CD4-positive, alpha-beta memory T cell (primary cell): ENCODE results near the gene APOL3. TPM values are rescaled to one million over a fixed set of nuclear protein-coding genes. Genes with fewer than 3 reads are reported as not detected.
A peak's percentile ranks its signal among the peaks of the same experiment; 100 is the strongest.
"Not testable (repeated sequence)": the region's sequence is repeated elsewhere in the genome, so short reads cannot be mapped to it uniquely, and the experiment has no call there.

Experiments
- CTCF ChIA-PET: fragments of 350-600 bp; sonication (Branson Sonifier 250); formaldehyde crosslinking; loops from one replicate; lab custom pipeline; 2021; ENCODE audit warnings: inconsistent platforms; ENCODE audit not compliant: partially characterized antibody; lab: Charles Lee
- POLR2A ChIA-PET: fragments of 350-600 bp; sonication (Branson Sonifier 250); formaldehyde crosslinking; loops from one replicate; lab custom pipeline; 2021; ENCODE audit not compliant: partially characterized antibody; lab: Charles Lee
- DNase-seq, 5 donors: peaks; one replicate each; pipeline versions ENCODE4 v3.0.0 to v3.0.0-alpha.2; 2020 to 2022; ENCODE audit warnings: mixed read lengths in 1 of 5
- H3K27ac ChIP-seq: one replicate; pipeline ENCODE4 v1.7.0; 2013; ENCODE audit warnings: low read depth, low read length
- H3K27me3 ChIP-seq: 2 replicates; pipeline ENCODE4 v1.7.0; 2013; ENCODE audit warnings: mild to moderate bottlenecking, low read length, moderate library complexity; ENCODE audit not compliant: insufficient read depth
- H3K36me3 ChIP-seq: 2 replicates; pipeline ENCODE4 v1.7.0; 2013; ENCODE audit warnings: mild to moderate bottlenecking, low read length, moderate library complexity; ENCODE audit not compliant: insufficient read depth
- H3K4me1 ChIP-seq: 2 replicates; pipeline ENCODE4 v1.7.0; 2013; ENCODE audit warnings: mild to moderate bottlenecking, low read length, moderate library complexity; ENCODE audit not compliant: insufficient read depth
- H3K4me3 ChIP-seq, 2 donors: one replicate each; pipeline ENCODE4 v1.7.0; 2013; ENCODE audit warnings: low read length in 2 of 2, mild to moderate bottlenecking in 1 of 2
- H3K9me3 ChIP-seq, 2 donors: one replicate each; pipeline ENCODE4 v1.7.0; 2013; ENCODE audit warnings: low read length in 2 of 2, control low read depth in 1 of 2; ENCODE audit not compliant: control insufficient read depth in 1 of 2
- H3K27ac Mint-ChIP-seq, 7 donors: one replicate each; pipeline ENCODE4 v1.8.0; 2020 to 2021; ENCODE audit warnings: mixed read lengths in 7 of 7, mild to moderate bottlenecking in 6 of 7, inconsistent platforms in 3 of 7, moderate library complexity in 3 of 7
- H3K27me3 Mint-ChIP-seq, 2 donors: one replicate each; pipeline ENCODE4 v1.8.0; 2020 to 2021; ENCODE audit warnings: mixed read lengths in 2 of 2
- H3K36me3 Mint-ChIP-seq, 2 donors: one replicate each; pipeline ENCODE4 v1.8.0; 2020 to 2021; ENCODE audit warnings: mixed read lengths in 2 of 2, inconsistent platforms in 1 of 2, mild to moderate bottlenecking in 1 of 2
- H3K4me1 Mint-ChIP-seq, 4 donors: one replicate each; pipeline ENCODE4 v1.8.0; 2020 to 2021; ENCODE audit warnings: mixed read lengths in 4 of 4, mild to moderate bottlenecking in 1 of 4
- H3K4me3 Mint-ChIP-seq, 8 donors: one replicate each; pipeline ENCODE4 v1.8.0; 2020 to 2021; ENCODE audit warnings: mixed read lengths in 8 of 8, mild to moderate bottlenecking in 7 of 8, moderate library complexity in 6 of 8, inconsistent platforms in 3 of 8
- H3K9me3 Mint-ChIP-seq, 8 donors: one replicate each; pipeline ENCODE4 v1.8.0; 2020 to 2021; ENCODE audit warnings: mixed read lengths in 8 of 8, mild to moderate bottlenecking in 5 of 8, inconsistent platforms in 3 of 8, moderate library complexity in 1 of 8
- intact Hi-C: fragments of 100-400 bp; cut with micrococcal nuclease; formaldehyde crosslinking; loops from one replicate; pipeline ENCODE4 v1.15.1; 2023
- polyA plus RNA-seq, 2 donors: library from polyadenylated mRNA; unstranded; fragments of 300-500 nt; fragmentation: Illumina TruSeq; gene quantifications; one replicate each; pipeline ENCODE4 v1.2.3, GENCODE V29; 2021
- total RNA-seq, 2 experiments: library from RNA; stranded (reverse); gene quantifications; one replicate each; pipeline ENCODE4 v1.2.3, GENCODE V29; 2021

The APOL3 gene
- total and polyA plus RNA-seq, 4 experiments from 2014 or later: 47.4 to 229 (median 161) TPM

- DNase-seq: no peak
- Histone ChIP-seq H3K36me3 (peaks cover 40% of the 10 kb centered on the region), H3K4me3 (no peak overlapping the region), H3K9me3 (no peaks in the 10 kb centered on the region), H3K4me1 (peaks cover 92% of the 10 kb centered on the region), H3K27ac (peak overlapping the region; percentile 95), H3K27me3 (no peaks in the 10 kb centered on the region)
- Mint-ChIP-seq H3K4me3 (peak overlapping the region in 7 of 8 donors; percentile 71 to 99 (median 92)), H3K27me3 (no peaks in the 10 kb centered on the region), H3K27ac (peak overlapping the region; percentile 90 to 98 (median 93)), H3K9me3 (peaks cover 0 to 4% (median 0%) of the 10 kb centered on the region in 8 donors), H3K4me1 (peaks cover 74 to 98% (median 86%) of the 10 kb centered on the region in 4 donors), H3K36me3 (peaks cover 61 to 88% of the 10 kb centered on the region in 2 donors)
- CTCF ChIA-PET: interaction anchor here (1.0 to 4.0 kb wide), 2 partner anchors 25 to 89 kb away, joined by 3 to 23 read pairs; no protein-coding TSS in a partner anchor
- intact Hi-C loops: no loop called here
- POLR2A ChIA-PET: interaction anchor here (0.7 to 2.2 kb wide), 2 partner anchors 15 to 24 kb away, joined by 3 to 5 read pairs; no protein-coding TSS in a partner anchor
Measured at GRCh38 chr22:36154423-36154945, 6.1 kb downstream of the APOL3 start.

GRCh38 chr22:36153501-36154422, 6.8 kb downstream of the APOL3 start:
- CTCF ChIA-PET: interaction anchor here (1.0 to 4.0 kb wide), 5 partner anchors 10 to 88 kb away, joined by 3 to 23 read pairs (median 3); no protein-coding TSS in a partner anchor
- POLR2A ChIA-PET: interaction anchor here (0.7 to 2.2 kb wide), 6 partner anchors 8 to 26 kb away, joined by 3 to 8 read pairs (median 4); no protein-coding TSS in a partner anchor

GRCh38 chr22:36152821-36153220, 7.7 kb downstream of the APOL3 start:
- H3K9me3 ChIP-seq, H3K4me3 ChIP-seq, H3K9me3 Mint-ChIP-seq, H3K27me3 Mint-ChIP-seq, DNase-seq, intact Hi-C loops, H3K27me3 ChIP-seq: not testable (repeated sequence)
- ChIA-PET POLR2A (interaction anchor here (1.0 to 2.2 kb wide), 6 partner anchors 9 to 27 kb away, joined by 3 to 8 read pairs (median 4); no protein-coding TSS in a partner anchor), CTCF (interaction anchor here (0.9 to 4.0 kb wide), 6 partner anchors 10 to 87 kb away, joined by 3 to 23 read pairs (median 4); no protein-coding TSS in a partner anchor)
- Mint-ChIP-seq H3K27ac (peak overlapping the region; percentile 43 to 98 (median 91)), H3K36me3 (peaks cover 71 to 90% of the 10 kb centered on the region in 2 donors), H3K4me1 (peaks cover 67 to 98% (median 82%) of the 10 kb centered on the region in 4 donors), H3K4me3 (peak overlapping the region in 5 of 8 donors; percentile 8 to 55 (median 39))
- peak overlapping the region; percentile 15 for H3K27ac ChIP-seq
- peaks cover 57% of the 10 kb centered on the region for H3K36me3 ChIP-seq
- H3K4me1 ChIP-seq: peaks cover 86% of the 10 kb centered on the region

More at GRCh38 chr22:36153501-36154422, 6.8 kb downstream of the APOL3 start:
- peak overlapping the region; percentile 95 for H3K27ac ChIP-seq
- no peaks in the 10 kb centered on the region for H3K9me3 ChIP-seq
- peak overlapping the region; percentile 90 to 98 (median 92) for H3K27ac Mint-ChIP-seq
- H3K4me1 ChIP-seq: peaks cover 94% of the 10 kb centered on the region
- H3K27me3 ChIP-seq: no peaks in the 10 kb centered on the region
- peaks cover 47% of the 10 kb centered on the region for H3K36me3 ChIP-seq
- no peaks in the 10 kb centered on the region for H3K27me3 Mint-ChIP-seq
- no peak overlapping the region for H3K4me3 ChIP-seq
- H3K4me1 Mint-ChIP-seq: peaks cover 70 to 97% (median 82%) of the 10 kb centered on the region in 4 donors
- peaks cover 64 to 88% of the 10 kb centered on the region in 2 donors for H3K36me3 Mint-ChIP-seq
- intact Hi-C loops: no loop called here
- peak overlapping the region in 7 of 8 donors; percentile 2 to 93 (median 58) for H3K4me3 Mint-ChIP-seq
- peaks cover 0 to 4% (median 0%) of the 10 kb centered on the region in 8 donors for H3K9me3 Mint-ChIP-seq
- no peak for DNase-seq

- H3K9me3 Mint-ChIP-seq: peaks cover 0 to 4% (median 0%) of the 10 kb centered on the region in 8 donors
- H3K4me3 Mint-ChIP-seq: peak overlapping the region in 7 of 8 donors; percentile 39 to 71 (median 55)
- peaks cover 70 to 92% of the 10 kb centered on the region in 2 donors for H3K36me3 Mint-ChIP-seq
- H3K9me3 ChIP-seq: no peaks in the 10 kb centered on the region
- POLR2A ChIA-PET: interaction anchor here (1.0 to 2.2 kb wide), 8 partner anchors 9 to 28 kb away, joined by 3 to 8 read pairs (median 4); no protein-coding TSS in a partner anchor
- H3K27me3 ChIP-seq: no peaks in the 10 kb centered on the region
- H3K27ac Mint-ChIP-seq: peak overlapping the region; percentile 66 to 92 (median 90)
- peak overlapping the region; percentile 19 for H3K27ac ChIP-seq
- H3K4me1 Mint-ChIP-seq: peaks cover 61 to 93% (median 77%) of the 10 kb centered on the region in 4 donors
- CTCF ChIA-PET: interaction anchor here (1.5 to 4.0 kb wide), 3 partner anchors 9 to 27 kb away, joined by 3 to 23 read pairs (median 8); partner anchors contain the start of gene APOL3
- no peak for DNase-seq
- peaks cover 80% of the 10 kb centered on the region for H3K4me1 ChIP-seq
- H3K4me3 ChIP-seq: no peak overlapping the region
- H3K27me3 Mint-ChIP-seq: no peaks in the 10 kb centered on the region
- H3K36me3 ChIP-seq: peaks cover 64% of the 10 kb centered on the region
- intact Hi-C loops: no loop called here
Measured at GRCh38 chr22:36152088-36152487, 8.5 kb downstream of the APOL3 start.

GRCh38 chr22:36151006-36151595, 9.5 kb downstream of the APOL3 start:
- intact Hi-C loops: no loop called here
- H3K4me3 ChIP-seq: no peak overlapping the region
- H3K4me1 ChIP-seq: peaks cover 75% of the 10 kb centered on the region
- no peaks in the 10 kb centered on the region for H3K27me3 ChIP-seq
- Mint-ChIP-seq H3K27ac (peak overlapping the region; percentile 53 to 92 (median 72)), H3K4me3 (peak overlapping the region in 6 of 8 donors; percentile 33 to 71 (median 60)), H3K9me3 (peaks cover 0 to 4% (median 0%) of the 10 kb centered on the region in 8 donors), H3K36me3 (peaks cover 73 to 91% of the 10 kb centered on the region in 2 donors), H3K4me1 (peaks cover 53 to 87% (median 70%) of the 10 kb centered on the region in 4 donors), H3K27me3 (no peaks in the 10 kb centered on the region)
- no peaks in the 10 kb centered on the region for H3K9me3 ChIP-seq
- CTCF ChIA-PET: interaction anchor here (1.5 to 4.0 kb wide), 3 partner anchors 10 to 28 kb away, joined by 3 to 23 read pairs (median 8); partner anchors contain the start of gene APOL3
- no peak for DNase-seq
- peaks cover 70% of the 10 kb centered on the region for H3K36me3 ChIP-seq
- H3K27ac ChIP-seq: no peak overlapping the region
- POLR2A ChIA-PET: interaction anchor here (1.0 to 1.3 kb wide), 3 partner anchors 9 to 29 kb away, joined by 3 to 4 read pairs (median 3); no protein-coding TSS in a partner anchor

- Histone ChIP-seq H3K9me3 (no peaks in the 10 kb centered on the region), H3K36me3 (peaks cover 63% of the 10 kb centered on the region), H3K27ac (no peak overlapping the region), H3K27me3 (no peaks in the 10 kb centered on the region), H3K4me3 (no peak overlapping the region), H3K4me1 (peaks cover 58% of the 10 kb centered on the region)
- Mint-ChIP-seq H3K36me3 (peaks cover 76 to 92% of the 10 kb centered on the region in 2 donors), H3K9me3 (peaks cover 0 to 4% (median 0%) of the 10 kb centered on the region in 8 donors), H3K27me3 (no peaks in the 10 kb centered on the region), H3K4me3 (no peak overlapping the region), H3K27ac (peak overlapping the region in 6 of 7 donors; percentile 25 to 83 (median 38)), H3K4me1 (peaks cover 44 to 83% (median 64%) of the 10 kb centered on the region in 4 donors)
- intact Hi-C loops: no loop called here
- ChIA-PET POLR2A (no interaction called here), CTCF (interaction anchor here (0.9 kb wide), 1 partner anchor 30 kb away, joined by 3 read pairs; no protein-coding TSS in a partner anchor)
- DNase-seq: no peak
Measured at GRCh38 chr22:36149441-36149840, 11.1 kb downstream of the APOL3 start.
